ENCODE results near the gene CNTNAP2. TPM values are rescaled to one million over a fixed set of nuclear protein-coding genes. Genes with fewer than 3 reads are reported as not detected.

CNTNAP2 gene
- total and polyA plus RNA-seq, 2 donors (not counting 1 experiment from before 2014, with no cell fraction given): not detected

GRCh38 chr7:146131701-146132100, 15.1 kb downstream of the CNTNAP2 start:
- no peaks in the 10 kb centered on the region for H3K79me2 ChIP-seq (ENCODE audit: control insufficient read depth, insufficient read depth, low read length)
- no peaks in the 10 kb centered on the region for H4K20me1 ChIP-seq (ENCODE audit: control insufficient read depth, extremely low read depth, insufficient read depth, low read length)
- H2AFZ ChIP-seq (ENCODE audit: low read length): no peak overlapping the region
- no peak overlapping the region for H3K9ac ChIP-seq (ENCODE audit: insufficient read depth, low read length)
- no peaks in the 10 kb centered on the region for H3K4me1 ChIP-seq (ENCODE audit: control insufficient read depth, extremely low read depth, insufficient read depth, low read length)
- H3K27me3 ChIP-seq (ENCODE audit: control insufficient read depth, insufficient read depth, low read length): no peaks in the 10 kb centered on the region
- no peak overlapping the region for H3K4me2 ChIP-seq (ENCODE audit: extremely low read depth, insufficient read depth, low read length)
- TF ChIP-seq CTCF (conservative IDR thresholded peaks at IDR 0.05 in 1 of 2, IDR thresholded peaks at IDR 0.05 in 1 of 2; ENCODE audit: low read depth in 1 of 2, low read length in 2 of 2): no peak
- no peak for TF ChIP-seq EZH2 (IDR thresholded peaks at IDR 0.05; ENCODE audit: low read length, missing control alignments)
- no peak overlapping the region for H3K4me3 ChIP-seq (replicated peaks in 1 of 4; ENCODE audit: control extremely low read depth in 1 of 4, insufficient read depth in 1 of 4, low read depth in 3 of 4, low read length in 4 of 4)
- H3K27ac ChIP-seq (ENCODE audit: insufficient read depth, low read length): no peak overlapping the region
- no peaks in the 10 kb centered on the region for H3K36me3 ChIP-seq (ENCODE audit: control insufficient read depth, insufficient read depth, low read length)
- no peak for DNase-seq (ENCODE audit: low read depth in 2 of 2)
- H3K9me3 ChIP-seq (ENCODE audit: control insufficient read depth, insufficient read depth, low read depth, low read length): no peaks in the 10 kb centered on the region

GRCh38 chr7:146136357-146136875, 19.8 kb downstream of the CNTNAP2 start:
- TF ChIP-seq EZH2 (IDR thresholded peaks at IDR 0.05; ENCODE audit: low read length, missing control alignments): no peak
- no peak for TF ChIP-seq CTCF (conservative IDR thresholded peaks at IDR 0.05 in 1 of 2, IDR thresholded peaks at IDR 0.05 in 1 of 2; ENCODE audit: low read depth in 1 of 2, low read length in 2 of 2)
- no peaks in the 10 kb centered on the region for H3K36me3 ChIP-seq (ENCODE audit: control insufficient read depth, insufficient read depth, low read length)
- no peaks in the 10 kb centered on the region for H3K79me2 ChIP-seq (ENCODE audit: control insufficient read depth, insufficient read depth, low read length)
- H3K27ac ChIP-seq (ENCODE audit: insufficient read depth, low read length): no peak overlapping the region
- no peak overlapping the region for H3K9ac ChIP-seq (ENCODE audit: insufficient read depth, low read length)
- DNase-seq (ENCODE audit: low read depth in 2 of 2): no peak
- no peaks in the 10 kb centered on the region for H3K4me1 ChIP-seq (ENCODE audit: control insufficient read depth, extremely low read depth, insufficient read depth, low read length)
- no peak overlapping the region for H3K4me2 ChIP-seq (ENCODE audit: extremely low read depth, insufficient read depth, low read length)
- no peaks in the 10 kb centered on the region for H4K20me1 ChIP-seq (ENCODE audit: control insufficient read depth, extremely low read depth, insufficient read depth, low read length)
- H3K27me3 ChIP-seq (ENCODE audit: control insufficient read depth, insufficient read depth, low read length): no peaks in the 10 kb centered on the region
- H2AFZ ChIP-seq (ENCODE audit: low read length): no peak overlapping the region
- no peaks in the 10 kb centered on the region for H3K9me3 ChIP-seq (ENCODE audit: control insufficient read depth, insufficient read depth, low read depth, low read length)
- H3K4me3 ChIP-seq (replicated peaks in 1 of 4; ENCODE audit: control extremely low read depth in 1 of 4, insufficient read depth in 1 of 4, low read depth in 3 of 4, low read length in 4 of 4): no peak overlapping the region

- H2AFZ ChIP-seq (ENCODE audit: low read length): no peak overlapping the region
- H3K9me3 ChIP-seq (ENCODE audit: control insufficient read depth, insufficient read depth, low read depth, low read length): no peaks in the 10 kb centered on the region
- H3K4me1 ChIP-seq (ENCODE audit: control insufficient read depth, extremely low read depth, insufficient read depth, low read length): no peaks in the 10 kb centered on the region
- no peak overlapping the region for H3K4me3 ChIP-seq (replicated peaks in 1 of 4; ENCODE audit: control extremely low read depth in 1 of 4, insufficient read depth in 1 of 4, low read depth in 3 of 4, low read length in 4 of 4)
- TF ChIP-seq CTCF (conservative IDR thresholded peaks at IDR 0.05 in 1 of 2, IDR thresholded peaks at IDR 0.05 in 1 of 2; ENCODE audit: low read depth in 1 of 2, low read length in 2 of 2) (no peak), EZH2 (IDR thresholded peaks at IDR 0.05; ENCODE audit: low read length, missing control alignments) (no peak)
- no peak overlapping the region for H3K9ac ChIP-seq (ENCODE audit: insufficient read depth, low read length)
- H3K36me3 ChIP-seq (ENCODE audit: control insufficient read depth, insufficient read depth, low read length): no peaks in the 10 kb centered on the region
- H3K27me3 ChIP-seq (ENCODE audit: control insufficient read depth, insufficient read depth, low read length): no peaks in the 10 kb centered on the region
- H3K4me2 ChIP-seq (ENCODE audit: extremely low read depth, insufficient read depth, low read length): no peak overlapping the region
- no peaks in the 10 kb centered on the region for H3K79me2 ChIP-seq (ENCODE audit: control insufficient read depth, insufficient read depth, low read length)
- DNase-seq (ENCODE audit: low read depth in 2 of 2): no peak
- no peak overlapping the region for H3K27ac ChIP-seq (ENCODE audit: insufficient read depth, low read length)
- H4K20me1 ChIP-seq (ENCODE audit: control insufficient read depth, extremely low read depth, insufficient read depth, low read length): no peaks in the 10 kb centered on the region
These were observed 22.3 kb downstream of the CNTNAP2 start for GRCh38 chr7:146138926-146139325.

Measured in fibroblast of lung (primary cell).